SK-N-SH treated with all-trans-retinoic acid at 6 μM for 48 hours (cell line): ENCODE results near the gene CDH22.

Source experiments
- ATAC-seq: fragments of 200-7000 bp; cut with Tn5 transposase; 3 replicates; pipeline ENCODE4 v1.9.1; 2020; ENCODE audit warnings: mild to moderate bottlenecking, moderate library complexity
- ARNTL ChIP-seq: fragments of 450-650 bp; formaldehyde crosslinking; IDR thresholded peaks from 2 replicates; pipeline ENCODE4 v1.5.0; 2020; ENCODE audit warnings: low read depth, mild to moderate bottlenecking, moderate library complexity, borderline replicate concordance
- BACH2 ChIP-seq: fragments of 250-450 bp; sonication (Bioruptor Pico); IDR thresholded peaks from 2 replicates; pipeline ENCODE4 v1.9.0; 2021; ENCODE audit warnings: mild to moderate bottlenecking, borderline replicate concordance
- CREB5 ChIP-seq: fragments of 250-450 bp; sonication (Bioruptor Pico); IDR thresholded peaks from 2 replicates; pipeline ENCODE4 v1.5.1; 2020; ENCODE audit warnings: low read depth, mild to moderate bottlenecking, moderate library complexity
- CSRNP3 ChIP-seq: fragments of 250-450 bp; sonication (Bioruptor Pico); IDR thresholded peaks from 2 replicates; pipeline ENCODE4 v1.5.1; 2021; ENCODE audit warnings: mild to moderate bottlenecking, moderate library complexity
- ESRRG ChIP-seq: fragments of 250-450 bp; sonication (Bioruptor Pico); IDR thresholded peaks from 2 replicates; pipeline ENCODE4 v1.6.1; 2021; ENCODE audit warnings: mild to moderate bottlenecking
- GLIS3 ChIP-seq: fragments of 250-450 bp; sonication (Bioruptor Pico); IDR thresholded peaks from 2 replicates; pipeline ENCODE4 v1.5.0; 2020; ENCODE audit warnings: mild to moderate bottlenecking, moderate library complexity
- ISL1 ChIP-seq: fragments of 250-450 bp; sonication (Bioruptor Pico); IDR thresholded peaks from 2 replicates; pipeline ENCODE4 v2.1.2; 2022; ENCODE audit warnings: mild to moderate bottlenecking, moderate library complexity
- OSR1 ChIP-seq: fragments of 250-450 bp; sonication (Bioruptor Pico); IDR thresholded peaks from 2 replicates; pipeline ENCODE4 v1.8.0; 2022; ENCODE audit warnings: moderate library complexity, mild to moderate bottlenecking, inconsistent platforms
- PATZ1 ChIP-seq: fragments of 250-450 bp; sonication (Bioruptor Pico); IDR thresholded peaks from 2 replicates; pipeline ENCODE4 v1.8.0; 2020; ENCODE audit warnings: mild to moderate bottlenecking, moderate library complexity, borderline replicate concordance
- POU6F1 ChIP-seq: fragments of 250-450 bp; sonication (Bioruptor Pico); IDR thresholded peaks from 2 replicates; pipeline ENCODE4 v1.8.0; 2021; ENCODE audit warnings: low read depth, mild to moderate bottlenecking, moderate library complexity, borderline replicate concordance
- PPARA ChIP-seq: fragments of 250-450 bp; sonication (Bioruptor Pico); IDR thresholded peaks from 2 replicates; pipeline ENCODE4 v1.5.0; 2020; ENCODE audit warnings: mild to moderate bottlenecking, borderline replicate concordance
- RARB ChIP-seq: fragments of 250-450 bp; sonication (Bioruptor Pico); IDR thresholded peaks from 2 replicates; pipeline ENCODE4 v1.8.0; 2021; ENCODE audit warnings: mild to moderate bottlenecking, moderate library complexity
- SNAI2 ChIP-seq: fragments of 250-450 bp; sonication (Bioruptor Pico); IDR thresholded peaks from 2 replicates; pipeline ENCODE4 v1.5.0; 2020; ENCODE audit warnings: mild to moderate bottlenecking, moderate library complexity
- TCF4 ChIP-seq: fragments of 250-450 bp; sonication (Bioruptor Pico); IDR thresholded peaks from 2 replicates; pipeline ENCODE4 v1.8.0; 2021; ENCODE audit warnings: mild to moderate bottlenecking, moderate library complexity, borderline replicate concordance
- TOX ChIP-seq: fragments of 250-450 bp; sonication (Bioruptor Pico); IDR thresholded peaks from 2 replicates; pipeline ENCODE4 v1.8.0; 2021; ENCODE audit warnings: mild to moderate bottlenecking, moderate library complexity, borderline replicate concordance
- ZC3H10 ChIP-seq: fragments of 250-450 bp; sonication (Bioruptor Pico); IDR thresholded peaks from 2 replicates; pipeline ENCODE4 v1.5.1; 2021; ENCODE audit warnings: mild to moderate bottlenecking, moderate library complexity
- ZFP3 ChIP-seq: fragments of 250-450 bp; sonication (Bioruptor Pico); IDR thresholded peaks from 2 replicates; pipeline ENCODE4 v1.5.0; 2020; ENCODE audit warnings: mild to moderate bottlenecking, moderate library complexity
- ZFP30 ChIP-seq: fragments of 450-650 bp; formaldehyde crosslinking; IDR thresholded peaks from 2 replicates; pipeline ENCODE4 v1.5.0; 2022; ENCODE audit warnings: mild to moderate bottlenecking, moderate library complexity
- ZNF565 ChIP-seq: fragments of 450-650 bp; formaldehyde crosslinking; conservative IDR thresholded peaks from 2 replicates; pipeline ENCODE4 v1.5.0; 2020; ENCODE audit warnings: low read depth, mild to moderate bottlenecking, moderate library complexity
- ZNF70 ChIP-seq: fragments of 450-650 bp; formaldehyde crosslinking; IDR thresholded peaks from 2 replicates; pipeline ENCODE4 v1.5.0; 2020; ENCODE audit warnings: mild to moderate bottlenecking, moderate library complexity
- ZNF8 ChIP-seq: fragments of 450-650 bp; formaldehyde crosslinking; IDR thresholded peaks from 2 replicates; pipeline ENCODE4 v1.5.0; 2020; ENCODE audit warnings: mild to moderate bottlenecking, moderate library complexity

CDH22 gene

GRCh38 chr20:46129955-46130481 is 178.3 kb downstream of the CDH22 start (continued):
- TF ChIP-seq ZNF8 (CRISPR knock-in tag) (no peak), BACH2 (CRISPR knock-in tag) (no peak), ZFP3 (CRISPR knock-in tag) (no peak), ESRRG (no peak)

GRCh38 chr20:46128310-46129151 is 179.8 kb downstream of the CDH22 start:
- TF ChIP-seq ESRRG (no peak), ZC3H10 (no peak), PATZ1 (CRISPR knock-in tag) (no peak), BACH2 (CRISPR knock-in tag) (no peak), POU6F1 (CRISPR knock-in tag) (no peak), ZNF565 (CRISPR knock-in tag) (no peak), TOX (CRISPR knock-in tag) (no peak), OSR1 (CRISPR knock-in tag) (no peak), ZNF8 (CRISPR knock-in tag) (no peak), ISL1 (CRISPR knock-in tag) (no peak), CREB5 (CRISPR knock-in tag) (no peak), ZNF70 (CRISPR knock-in tag) (no peak), GLIS3 (CRISPR knock-in tag) (no peak)
- TF ChIP-seq, all 23 proteins: peak for 0
- ATAC-seq, result peak; percentile 72

- ATAC-seq, result no peak
- TF ChIP-seq ZNF8 (CRISPR knock-in tag), result no peak
- TF ChIP-seq RARB (CRISPR knock-in tag), result no peak
- no peak for TF ChIP-seq TCF4 (CRISPR knock-in tag)
- no peak for TF ChIP-seq PATZ1 (CRISPR knock-in tag)
- TF ChIP-seq GLIS3 (CRISPR knock-in tag), result no peak
- TF ChIP-seq TOX (CRISPR knock-in tag), result no peak
- TF ChIP-seq SNAI2 (CRISPR knock-in tag), result no peak
- TF ChIP-seq CSRNP3 (CRISPR knock-in tag), result no peak
- no peak for TF ChIP-seq ZFP30 (CRISPR knock-in tag)
- TF ChIP-seq ZNF565 (CRISPR knock-in tag), result no peak
- TF ChIP-seq OSR1 (CRISPR knock-in tag), result no peak
- TF ChIP-seq ZFP3 (CRISPR knock-in tag), result no peak
- no peak for TF ChIP-seq ISL1 (CRISPR knock-in tag)
- no peak for TF ChIP-seq ESRRG
- no peak for TF ChIP-seq CREB5 (CRISPR knock-in tag)
- no peak for TF ChIP-seq ARNTL (CRISPR knock-in tag)
- TF ChIP-seq POU6F1 (CRISPR knock-in tag), result no peak
- TF ChIP-seq ZC3H10, result no peak
- TF ChIP-seq PPARA (CRISPR knock-in tag), result no peak
Observed at GRCh38 chr20:46127396-46128010, 180.8 kb downstream of the CDH22 start.
